ENCODE measurements around the gene LYZL6. TPM values are rescaled to one million over a fixed set of nuclear protein-coding genes. Genes with fewer than 3 reads are reported as not detected.
"Not testable (repeated sequence)": the region's sequence is repeated elsewhere in the genome, so short reads cannot be mapped to it uniquely, and the experiment has no call there.

LYZL6 gene
- total and polyA plus RNA-seq, 8 donors: not detected

- Histone ChIP-seq H3K27ac (no peak overlapping the region), H3K4me1 (peaks cover 0 to 7% (median 0%) of the 10 kb centered on the region in 4 donors), H3K36me3 (no peaks in the 10 kb centered on the region), H3K4me3 (no peak overlapping the region), H3K27me3 (peaks cover 0 to 8% (median 0%) of the 10 kb centered on the region in 3 donors), H3K9me3 (no peaks in the 10 kb centered on the region)
- no peak for DNase-seq
- intact Hi-C loops (cut with DNase I; ENCODE audit: low total_unique reads): no loop called here
- TF ChIP-seq CTCF (IDR thresholded peaks at IDR 0.05) (no peak), EP300 (IDR thresholded peaks at IDR 0.05) (no peak), POLR2AphosphoS5 (IDR thresholded peaks at IDR 0.05) (no peak), POLR2A (IDR thresholded peaks at IDR 0.05) (no peak)
- 88 to 93% (median 90%) methylated on average over 7 of the region's 7 CpGs for WGBS, 5 donors
These were observed 4.6 kb upstream of the LYZL6 start for GRCh38 chr17:35948092-35948491.

DNA sequence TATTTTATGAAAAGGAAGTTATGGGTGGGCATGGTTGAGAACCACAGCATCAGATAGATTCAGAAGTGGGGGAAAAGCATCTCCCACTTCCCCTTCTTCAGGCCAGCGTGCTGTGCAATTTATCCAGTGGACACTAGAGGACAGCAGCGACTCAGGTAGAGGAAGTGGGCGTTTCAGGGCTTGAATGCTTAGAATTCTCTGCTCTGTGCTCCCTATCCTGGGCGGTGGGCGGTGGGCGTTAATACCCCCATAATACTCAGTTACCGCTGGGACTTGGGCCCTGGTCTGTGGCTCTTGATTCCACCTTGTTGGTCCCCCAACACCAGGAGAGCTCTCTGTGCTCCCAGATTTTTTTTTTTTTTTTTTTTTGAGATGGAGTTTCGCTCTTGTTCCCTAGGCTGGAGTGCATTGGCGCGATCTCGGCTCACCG is 3.7 kb upstream of the LYZL6 start:
- TF ChIP-seq CTCF (IDR thresholded peaks at IDR 0.05) (peak in 5 of 7 experiments; percentile 24 to 73 (median 59)), POLR2A (IDR thresholded peaks at IDR 0.05) (no peak)
- 11 to 28% (median 23%) methylated on average over 11 to 12 of the region's 12 CpGs for WGBS, 5 donors
- Histone ChIP-seq H3K9me3 (no peaks in the 10 kb centered on the region), H3K36me3 (no peaks in the 10 kb centered on the region), H3K4me1 (peaks cover 0 to 7% (median 0%) of the 10 kb centered on the region in 4 donors), H3K27ac (no peak overlapping the region), H3K4me3 (peak overlapping the region in 2 of 4 donors; percentile 28 to 37), H3K27me3 (peaks cover 0 to 10% (median 0%) of the 10 kb centered on the region in 3 donors)
- peak; percentile 41 to 73 for DNase-seq
- intact Hi-C loops (cut with DNase I; ENCODE audit: low total_unique reads): no loop called here

GRCh38 chr17:35944151-35944550 is 638 bp upstream of the LYZL6 start:
- Histone ChIP-seq H3K27me3 (peaks cover 0 to 10% (median 0%) of the 10 kb centered on the region in 3 donors), H3K4me1 (peaks cover 0 to 7% (median 0%) of the 10 kb centered on the region in 4 donors), H3K27ac (no peak overlapping the region), H3K4me3 (no peak overlapping the region), H3K9me3 (no peaks in the 10 kb centered on the region), H3K36me3 (no peaks in the 10 kb centered on the region)
- intact Hi-C loops (cut with DNase I; ENCODE audit: low total_unique reads): no loop called here
- TF ChIP-seq POLR2A (IDR thresholded peaks at IDR 0.05): no peak
- no peak for TF ChIP-seq CTCF (IDR thresholded peaks at IDR 0.05)
- TF ChIP-seq EP300 (IDR thresholded peaks at IDR 0.05): no peak
- no peak for TF ChIP-seq POLR2AphosphoS5 (IDR thresholded peaks at IDR 0.05)
- WGBS, 5 donors: 69 to 80% (median 78%) methylated on average over 4 of the region's 4 CpGs
- no peak for DNase-seq

- Histone ChIP-seq H3K27me3 (peaks cover 0 to 10% (median 0%) of the 10 kb centered on the region in 3 donors), H3K27ac (no peak overlapping the region), H3K4me3 (no peak overlapping the region), H3K9me3 (no peaks in the 10 kb centered on the region), H3K4me1 (peaks cover 0 to 7% (median 0%) of the 10 kb centered on the region in 4 donors), H3K36me3 (no peaks in the 10 kb centered on the region)
- intact Hi-C loops (cut with DNase I; ENCODE audit: low total_unique reads): no loop called here
- 29 to 56% (median 46%) methylated on average over 9 of the region's 9 CpGs for WGBS, 5 donors
- no peak for DNase-seq
- TF ChIP-seq POLR2AphosphoS5 (IDR thresholded peaks at IDR 0.05) (no peak), CTCF (IDR thresholded peaks at IDR 0.05) (no peak), POLR2A (IDR thresholded peaks at IDR 0.05) (no peak), EP300 (IDR thresholded peaks at IDR 0.05) (no peak)
These were observed 826 bp downstream of the LYZL6 start for GRCh38 chr17:35942588-35943186.

- H3K9me3 ChIP-seq; H3K27ac ChIP-seq; H3K36me3 ChIP-seq; intact Hi-C loops (cut with DNase I; ENCODE audit: low total_unique reads); DNase-seq; H3K27me3 ChIP-seq; H3K4me3 ChIP-seq; H3K4me1 ChIP-seq: not testable (repeated sequence)
- 92 to 98% (median 96%) methylated on average over 3 of the region's 3 CpGs for WGBS, 5 donors
These were observed 5.0 kb downstream of the LYZL6 start for GRCh38 chr17:35938492-35938891.
